ENCODE measurements around the gene ZNF100.
A peak's percentile ranks its signal among the peaks of the same experiment; 100 is the strongest.
"Not testable (repeated sequence)": the region's sequence is repeated elsewhere in the genome, so short reads cannot be mapped to it uniquely, and the experiment has no call there.

ZNF100 gene

GRCh38 chr19:21767065-21767800 lies at the start of gene ZNF100:
Gene ZNF100 (minus strand): TSS chr19:21767579. CDS start chr19:21767429, 150 bp downstream.
- peak; percentile 70 for DNase-seq (ENCODE audit: low read depth)

DNA sequence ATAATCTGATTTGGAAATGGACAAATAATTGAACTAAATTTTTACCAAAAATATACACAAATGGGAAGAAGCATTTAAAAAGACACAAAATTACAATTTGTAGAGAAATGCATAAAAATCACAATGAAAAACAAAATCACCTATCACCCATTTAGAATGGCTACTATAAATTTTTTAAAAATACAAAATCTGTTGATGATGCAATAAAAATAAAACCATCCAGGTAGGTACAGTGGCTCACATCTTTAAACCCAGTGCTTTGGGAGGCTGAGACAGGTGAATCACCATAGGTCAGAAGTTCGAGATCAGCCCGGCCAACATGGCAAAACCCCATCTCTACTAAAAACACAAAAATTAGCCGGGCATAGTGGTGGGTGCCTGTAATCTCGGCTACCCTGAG lies 45.1 kb upstream of the ZNF100 start:
- DNase-seq (ENCODE audit: low read depth): no peak

GRCh38 chr19:21808400-21809000 lies 41.1 kb upstream of the ZNF100 start:
- DNase-seq (ENCODE audit: low read depth): not testable (repeated sequence)

GRCh38 chr19:21789466-21790085 lies 22.2 kb upstream of the ZNF100 start:
- no peak for DNase-seq (ENCODE audit: low read depth)

DNA sequence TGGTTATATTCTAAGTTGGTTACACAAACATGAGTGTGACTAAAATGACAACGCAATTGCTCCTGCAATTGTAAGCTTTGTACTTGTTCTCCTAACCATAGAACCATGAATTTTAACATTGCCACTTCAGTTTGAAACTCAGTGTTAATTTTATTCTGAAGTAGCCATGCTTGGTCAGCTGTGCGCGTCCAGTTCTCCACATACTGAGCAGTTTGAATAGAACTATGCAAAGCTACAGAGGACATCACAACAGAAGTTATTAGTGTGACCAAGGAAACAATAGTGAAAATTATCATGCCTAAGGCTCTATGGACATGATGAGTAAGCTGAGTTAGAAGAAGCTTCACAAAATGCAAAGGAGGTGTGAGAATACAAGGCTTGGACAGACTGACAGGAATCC lies 19.6 kb upstream of the ZNF100 start:
- DNase-seq (ENCODE audit: low read depth): no peak

GRCh38 chr19:21775792-21776191 lies 8.4 kb upstream of the ZNF100 start:
- DNase-seq (ENCODE audit: low read depth): not testable (repeated sequence)

GRCh38 chr19:21766705-21767064 lies 694 bp downstream of the ZNF100 start:
- DNase-seq (ENCODE audit: low read depth): not testable (repeated sequence)

- no peak for DNase-seq (ENCODE audit: low read depth)
Measured at GRCh38 chr19:21765151-21765550, 2.2 kb downstream of the ZNF100 start.

DNA sequence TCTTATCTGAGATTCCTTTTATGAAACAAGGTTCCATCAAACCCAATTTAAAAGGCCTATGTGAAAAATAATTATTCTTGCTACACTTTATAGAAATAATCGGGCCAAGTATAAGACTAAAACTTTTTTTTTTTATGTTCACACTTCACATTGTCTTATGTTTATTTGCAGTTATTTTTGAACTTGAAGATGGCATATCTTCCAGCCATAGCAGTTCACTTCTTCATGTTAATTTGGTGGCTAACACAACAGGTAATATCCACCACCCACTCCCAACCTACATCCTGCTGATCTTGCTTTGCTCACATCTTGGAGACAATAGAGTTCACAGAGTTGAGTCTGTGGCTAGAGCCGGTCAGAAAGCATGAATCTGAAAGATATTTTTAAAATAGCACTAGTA lies 5.8 kb downstream of the ZNF100 start:
- not testable (repeated sequence) for DNase-seq (ENCODE audit: low read depth)

DNA sequence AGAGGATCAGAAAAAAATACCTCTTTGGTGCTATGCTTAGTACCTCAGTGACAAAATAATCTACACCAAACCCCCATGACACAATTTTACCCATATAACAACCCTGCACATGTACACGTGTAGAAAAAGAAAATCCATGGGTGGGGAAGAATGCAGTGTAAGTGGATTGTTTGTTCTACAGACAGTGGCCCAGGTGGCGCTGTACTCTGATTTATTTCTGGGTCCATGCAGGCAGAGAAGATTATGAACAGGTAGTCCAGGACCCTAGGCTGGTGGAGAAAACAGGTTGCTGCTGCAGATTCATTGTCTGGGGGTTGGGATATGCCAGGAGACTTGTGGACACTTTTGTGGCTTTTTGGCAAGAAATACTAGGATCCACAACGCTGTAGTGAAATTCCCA lies 9.1 kb downstream of the ZNF100 start:
- DNase-seq (ENCODE audit: low read depth): no peak

DNA sequence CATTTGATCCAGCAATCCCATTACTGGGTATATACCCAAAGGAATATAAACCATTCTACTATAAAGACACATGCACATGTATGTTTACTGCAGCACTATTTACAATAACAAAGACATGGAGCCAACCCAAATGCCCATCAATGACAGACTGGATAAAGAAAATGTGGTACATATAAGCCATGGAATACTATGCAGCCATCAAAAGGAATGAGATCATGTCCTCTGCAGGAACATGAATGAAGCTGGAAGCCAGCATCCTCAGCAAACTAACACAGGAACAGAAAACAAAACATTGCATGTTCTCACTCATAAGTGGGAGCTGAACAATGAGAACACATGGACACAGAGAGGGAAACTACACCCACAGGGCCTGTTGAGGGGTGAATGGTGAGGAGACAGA lies 11.8 kb downstream of the ZNF100 start:
- not testable (repeated sequence) for DNase-seq (ENCODE audit: low read depth)

DNA sequence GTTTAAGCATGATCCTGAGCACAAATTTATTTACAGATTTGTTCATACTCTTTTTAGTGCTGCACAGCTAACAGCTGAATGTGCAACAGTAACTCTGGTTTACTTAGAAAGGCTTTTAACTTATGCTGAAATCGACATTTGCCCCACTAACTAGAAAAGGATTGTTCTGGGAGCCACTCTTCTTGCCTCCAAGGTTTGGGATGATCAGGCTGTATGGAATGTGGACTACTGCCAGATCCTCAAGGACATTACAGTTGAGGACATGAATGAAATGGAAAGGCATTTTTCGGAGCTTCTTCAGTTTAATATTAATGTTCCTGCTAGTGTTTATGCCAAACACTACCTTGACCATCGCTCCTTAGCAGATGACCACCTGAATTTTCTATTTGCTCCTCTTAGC lies 16.0 kb downstream of the ZNF100 start:
- no peak for DNase-seq (ENCODE audit: low read depth)

DNA sequence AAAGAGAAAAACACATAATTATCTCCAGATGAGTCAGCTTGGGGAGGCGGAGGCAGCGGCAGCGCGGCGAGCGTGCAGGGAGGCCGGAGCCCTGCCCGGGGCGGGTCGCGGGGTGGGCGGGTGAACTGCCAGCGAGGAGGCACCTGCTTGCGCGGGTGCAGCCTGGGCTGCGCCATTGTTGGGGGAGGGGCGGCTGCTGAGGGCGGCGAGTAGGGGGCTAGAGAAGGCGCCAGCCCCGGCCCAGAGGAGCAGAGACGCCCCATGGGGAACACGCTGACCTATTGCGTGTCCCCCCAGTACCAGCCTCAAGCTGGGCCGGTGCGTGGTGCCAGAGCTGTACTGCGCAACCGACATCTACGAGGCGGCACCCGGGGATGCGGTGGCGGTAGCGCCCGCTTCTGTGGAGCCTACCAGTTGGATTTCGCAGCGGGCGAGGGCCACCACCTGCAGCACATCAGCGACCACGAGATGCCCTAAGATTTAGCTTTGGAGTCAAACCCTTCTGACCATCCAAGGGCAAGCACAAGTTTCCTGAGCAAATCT lies 16.7 kb downstream of the ZNF100 start:
- DNase-seq (ENCODE audit: low read depth): no peak

DNA sequence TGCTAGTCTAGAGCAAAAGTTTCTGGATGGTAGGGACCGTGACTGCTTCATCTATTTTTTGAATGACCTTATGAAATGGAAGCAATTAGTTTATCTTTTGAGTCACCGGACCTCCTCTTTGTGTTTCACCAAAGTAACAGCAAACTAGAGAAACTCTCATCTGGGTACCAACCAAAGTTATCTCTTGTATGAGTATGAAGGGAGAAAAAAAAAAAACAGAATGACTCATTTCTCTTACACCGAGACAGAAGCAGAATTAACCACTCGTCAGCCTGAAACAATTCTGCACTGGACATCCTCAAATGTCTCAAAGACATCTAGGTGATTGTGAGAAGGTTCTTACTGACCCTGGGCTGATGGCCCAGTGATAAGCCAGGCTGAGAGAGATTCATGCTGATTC lies 18.3 kb downstream of the ZNF100 start:
- DNase-seq (ENCODE audit: low read depth): no peak

- DNase-seq (ENCODE audit: low read depth): no peak
Measured at GRCh38 chr19:21748088-21748487, 19.3 kb downstream of the ZNF100 start.

DNA sequence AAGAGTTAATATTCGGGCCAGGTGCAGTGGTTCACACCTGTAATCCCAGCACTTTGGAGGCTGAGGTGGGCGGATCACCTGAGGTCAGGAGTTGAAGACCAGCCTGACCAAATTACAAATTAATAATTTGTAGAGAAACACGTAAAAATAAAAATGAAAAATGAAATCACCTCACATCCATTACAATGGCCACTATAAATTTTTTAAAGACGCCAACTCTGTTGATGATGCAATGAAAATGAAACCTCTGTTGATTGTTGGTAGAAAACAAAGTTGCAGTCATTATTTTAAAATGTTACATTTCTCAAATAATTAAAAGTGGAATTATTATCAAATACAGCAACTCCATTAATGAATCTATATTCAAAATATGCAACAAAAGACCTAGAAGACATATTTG lies 26.8 kb downstream of the ZNF100 start:
- no peak for DNase-seq (ENCODE audit: low read depth)

DNA sequence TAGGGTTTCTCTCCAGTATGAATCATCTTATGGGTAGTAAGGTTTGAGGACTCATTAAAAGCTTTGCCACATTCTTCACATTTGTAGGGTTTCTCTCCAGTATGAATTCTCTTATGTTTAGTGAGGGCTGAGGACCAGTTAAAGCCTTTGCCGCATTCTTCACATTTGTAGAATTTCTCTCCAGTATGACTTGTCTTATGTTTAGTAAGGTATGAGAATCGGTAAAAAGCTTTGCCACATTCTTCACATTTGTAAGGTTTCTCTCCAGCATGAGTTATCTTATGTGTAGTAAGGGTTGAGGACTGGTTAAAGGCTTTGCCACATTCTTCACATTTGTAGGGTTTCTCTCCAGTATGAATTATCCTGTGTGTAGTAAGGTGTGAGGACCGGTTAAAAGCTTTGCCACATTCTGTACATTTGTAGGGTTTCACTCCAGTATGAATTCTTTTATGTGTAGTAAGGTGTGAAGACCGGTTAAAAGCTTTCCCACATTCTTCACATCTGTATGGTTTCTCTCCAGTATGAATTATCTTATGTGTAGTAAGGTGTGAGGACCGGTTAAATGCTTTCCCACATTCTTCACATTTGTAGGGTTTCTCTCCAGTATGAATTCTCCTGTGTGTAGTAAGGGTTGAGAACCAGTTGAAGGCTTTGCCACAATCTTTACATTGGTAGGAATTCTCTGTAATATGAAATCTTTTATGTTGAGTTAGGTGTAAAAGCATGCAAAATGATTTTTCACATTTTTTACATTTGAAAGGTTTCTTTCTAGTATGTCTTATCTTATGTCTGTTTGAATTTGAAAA lies 40.2 kb downstream of the ZNF100 start:
- DNase-seq (ENCODE audit: low read depth): not testable (repeated sequence)

GRCh38 chr19:21713761-21714160 lies 53.6 kb downstream of the ZNF100 start:
- DNase-seq (ENCODE audit: low read depth): no peak

DNA sequence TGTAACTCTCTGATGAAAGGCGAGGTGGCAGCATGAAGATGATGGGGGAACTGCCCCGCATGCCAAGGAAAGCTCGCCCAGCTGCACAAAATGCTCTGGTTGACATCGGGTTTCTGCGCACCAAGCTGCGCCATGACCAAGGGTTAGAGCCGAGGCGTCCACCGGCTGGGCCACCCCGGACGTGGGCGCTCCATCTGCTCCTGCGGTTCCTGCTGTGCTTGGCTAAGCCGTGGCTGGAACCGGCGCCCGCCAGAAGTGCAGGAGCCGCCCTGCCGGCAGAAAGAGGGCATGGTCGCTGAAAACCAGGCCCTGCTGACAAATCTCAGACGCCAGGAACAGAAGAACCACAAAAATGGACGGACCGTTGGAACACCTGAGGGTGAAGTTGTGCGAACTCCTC lies 57.9 kb downstream of the ZNF100 start:
- no peak for DNase-seq (ENCODE audit: low read depth)

DNA sequence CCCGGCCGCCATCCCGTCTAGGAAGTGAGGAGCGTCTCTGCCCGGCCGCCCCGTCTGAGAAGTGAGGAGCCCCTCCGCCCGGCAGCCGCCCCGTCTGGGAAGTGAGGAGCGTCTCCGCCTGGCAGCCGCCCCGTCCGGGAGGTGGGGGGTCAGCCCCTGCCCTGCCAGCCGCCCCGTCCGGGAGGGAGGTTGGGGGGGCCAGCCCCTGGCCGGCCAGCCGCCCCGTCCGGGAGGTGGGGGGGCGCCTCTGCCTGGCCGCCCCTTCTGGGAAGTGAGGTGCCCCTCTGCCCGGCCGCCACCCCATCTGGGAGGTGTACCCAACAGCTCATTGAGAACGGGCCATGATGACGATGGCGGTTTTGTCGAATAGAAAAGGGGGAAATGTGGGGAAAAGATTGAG lies 59.5 kb downstream of the ZNF100 start:
- DNase-seq (ENCODE audit: low read depth): not testable (repeated sequence)

DNA sequence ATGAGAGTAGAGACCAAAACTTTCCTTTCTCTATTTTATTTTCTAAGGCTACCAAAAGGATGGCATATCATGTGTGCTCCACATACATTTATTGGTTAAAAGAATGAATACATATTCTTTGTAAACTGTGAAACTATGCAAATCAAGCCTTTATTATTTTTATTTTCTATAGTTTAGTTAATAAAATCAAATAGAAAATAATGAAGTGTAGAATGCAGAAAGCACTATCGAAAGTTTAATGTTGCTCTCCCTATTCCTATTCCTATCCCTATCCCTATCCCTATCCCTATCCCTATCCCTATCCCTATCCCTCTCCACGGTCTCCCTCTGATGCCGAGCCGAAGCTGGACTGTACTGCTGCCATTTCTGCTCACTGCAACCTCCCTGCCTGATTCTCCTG lies 60.3 kb downstream of the ZNF100 start:
- no peak for DNase-seq (ENCODE audit: low read depth)

GRCh38 chr19:21705393-21705792 lies 62.0 kb downstream of the ZNF100 start:
- DNase-seq (ENCODE audit: low read depth): no peak
